Heart left ventricle (tissue), 13 donors: Measurements from ENCODE around the gene OR5AK2.
"Not testable (repeated sequence)": the region's sequence is repeated elsewhere in the genome, so short reads cannot be mapped to it uniquely, and the experiment has no call there.

Experiments
- CTCF ChIP-seq, 12 donors: fragments of 200-600 bp; sonication (generic) in 4 of 12; IDR thresholded peaks; one replicate each; pipeline versions ENCODE4 v1.5.0 to v1.8.0; 2018 to 2022; ENCODE audit warnings: antibody characterized with exemption in 12 of 12, mild to moderate bottlenecking in 5 of 12
- POLR2A ChIP-seq, 2 donors: fragments of 450-650 bp; IDR thresholded peaks; one replicate each; pipeline ENCODE4 v1.6.1; 2017; ENCODE audit warnings: antibody characterized with exemption in 2 of 2, mild to moderate bottlenecking in 2 of 2, moderate library complexity in 2 of 2
- donor health status: ischemic (EF 13 %, LVEDD 7.1; RV severe dilation, severe dysfunction).
- donor health status: DM: no; HTN: yes; CAD: no.
- donor health status: DM: no; HTN: no; CAD: no.
- donor health status: ischemic (EF 25% LVEDD 6.9; RV normal size, moderate dysfunction).
- donor health status: ischemic (EF 25% LVEDD 5.7; RV mildly dilated, moderate dysfunction).
- donor health status: ischemic (EF 35%, LVEDD 5.7; RV mildly dilated, moderate dysfunction).
- donor health status: nonischemic (EF 11% LVEDD 7.7; RV severe dilation, severe dysfunction).
- donor health status: DM: yes; HTN: yes; CAD: no.
- donor health status: PGD.
- donor health status: ischemic (EF 29% LVEDD 5.4; RV normal size, mild dysfunction).
- donor health status: nonischemic (EF 23%, LVEDD 6.1; RV moderate dilation, normal function).

DNA sequence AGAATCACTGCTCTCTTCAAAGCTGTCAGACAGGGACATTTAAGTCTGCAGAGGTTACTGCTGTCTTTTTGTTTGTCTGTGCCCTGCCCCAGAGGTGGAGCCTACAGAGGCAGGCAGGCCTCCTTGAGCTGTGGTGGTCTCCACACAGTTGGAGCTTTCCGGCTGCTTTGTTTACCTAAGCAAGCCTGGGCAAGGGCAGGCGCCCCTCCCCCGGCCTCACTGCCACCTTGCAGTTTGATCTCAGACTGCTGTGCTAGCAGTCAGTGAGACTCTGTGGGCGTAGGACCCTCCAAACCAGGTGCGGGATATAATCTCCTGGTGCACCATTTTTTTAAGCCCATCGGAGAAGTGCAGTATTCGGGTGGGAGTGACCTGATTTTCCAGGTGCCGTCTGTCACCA, 43.2 kb upstream of the OR5AK2 start:
- not testable (repeated sequence) for TF ChIP-seq POLR2A, CTCF (IDR thresholded peaks at IDR 0.05)
